HepG2 (cell line): ENCODE measurements around the gene SAMD4A. TPM values are rescaled to one million over a fixed set of nuclear protein-coding genes. Genes with fewer than 3 reads are reported as not detected.

ENCODE experiments used
- ATAC-seq: fragments of 200-7000 bp; cut with Tn5 transposase; 3 replicates; pipeline ENCODE4 v1.9.1; 2020; ENCODE audit warnings: mild to moderate bottlenecking, moderate library complexity
- BruUV-seq: library from RNA; stranded (reverse); fragments of 400-500 nt; replicated peaks from 2 replicates; lab custom pipeline; 2021; lab: Mats Ljungman, UMichigan
- CTCF ChIA-PET: fragments of 300-600 bp; formaldehyde crosslinking; extraction: SDS; loops from one replicate; lab custom pipeline; 2021; ENCODE audit warnings: low total read pairs, inconsistent platforms, low intra/inter-chr PET ratio; lab: Yijun Ruan, JAX
- POLR2A ChIA-PET: fragments of 350-600 bp; sonication (Branson Sonifier 250); formaldehyde crosslinking; loops from one replicate; lab custom pipeline; 2020; ENCODE audit warnings: antibody characterized with exemption, inconsistent platforms; lab: Yijun Ruan, JAX
- DNase-seq: peaks from one replicate; pipeline ENCODE4 v3.0.0-alpha.2; 2015; ENCODE audit warnings: low spot score
- FAIRE-seq: peaks from 3 replicates; lab custom pipeline; 2011; peaks lifted over from hg19 to GRCh38; lab: Jason Lieb, UNC
- H2AFZ ChIP-seq: one replicate; pipeline ENCODE4 v1.6.1; 2011; ENCODE audit warnings: low read length, inconsistent platforms
- H3K27ac ChIP-seq: fragments of 300-600 bp; 3 replicates; pipeline ENCODE4 v1.8.0; 2011; ENCODE audit warnings: mixed run types, mild to moderate bottlenecking, mixed read lengths, low read length, inconsistent platforms; ENCODE audit not compliant: insufficient read depth; ENCODE audit errors: extremely low read length
- H3K27me3 ChIP-seq, 2 experiments: fragments of 200-600 bp in 1 of 2; 2 replicates in 1 of 2; 3 replicates in 1 of 2; pipeline versions ENCODE4 v1.6.0 to v1.8.0; 2011; ENCODE audit warnings: low read length in 2 of 2, mild to moderate bottlenecking in 2 of 2, moderate library complexity in 2 of 2, inconsistent platforms in 1 of 2; ENCODE audit not compliant: insufficient read depth in 2 of 2, control insufficient read depth in 1 of 2
- H3K36me3 ChIP-seq, 2 experiments: fragments of 200-600 bp in 1 of 2; replicated peaks in 1 of 2; 2 replicates in 1 of 2; 3 replicates in 1 of 2; pipeline versions ENCODE4 v1.5.1 to v1.8.0; 2011; ENCODE audit warnings: low read length in 2 of 2, inconsistent platforms in 1 of 2; ENCODE audit not compliant: insufficient read depth in 2 of 2, control insufficient read depth in 1 of 2
- H3K4me1 ChIP-seq: 2 replicates; pipeline ENCODE4 v1.5.1; 2012; ENCODE audit warnings: low read length, inconsistent platforms; ENCODE audit not compliant: insufficient read depth
- H3K4me2 ChIP-seq: 2 replicates; pipeline ENCODE4 v1.6.0; 2011; ENCODE audit warnings: low read depth, low read length, inconsistent platforms
- H3K4me3 ChIP-seq, 3 experiments: fragments of 200-600 bp in 1 of 3; sonication (generic), shearing (Covaris generic) in 1 of 3; replicated peaks in 1 of 3; 2 replicates each; pipeline ENCODE4 v1.5.1; 2011 to 2016; ENCODE audit warnings: low read length in 3 of 3, inconsistent platforms in 2 of 3, low read depth in 2 of 3, mild to moderate bottlenecking in 2 of 3, control low read depth in 1 of 3, mixed read lengths in 1 of 3; ENCODE audit not compliant: insufficient read depth in 1 of 3
- H3K79me2 ChIP-seq: one replicate; pipeline ENCODE4 v1.6.1; 2011; ENCODE audit warnings: low read length, inconsistent platforms; ENCODE audit not compliant: insufficient read depth
- H3K9ac ChIP-seq: 2 replicates; pipeline ENCODE4 v1.6.0; 2011; ENCODE audit warnings: mild to moderate bottlenecking, low read depth, low read length, inconsistent platforms; ENCODE audit not compliant: insufficient read depth
- H3K9me3 ChIP-seq: 2 replicates; pipeline ENCODE4 v1.5.1; 2012; ENCODE audit warnings: mild to moderate bottlenecking, low read length
- H4K20me1 ChIP-seq: 2 replicates; pipeline ENCODE4 v1.6.0; 2011; ENCODE audit warnings: inconsistent platforms, mild to moderate bottlenecking, low read length, moderate library complexity; ENCODE audit not compliant: insufficient read depth
- CBX5 ChIP-seq: sonication (generic); formaldehyde crosslinking; IDR thresholded peaks from 2 replicates; pipeline ENCODE4 v1.4.0; 2020; ENCODE audit warnings: missing genetic modification reagents, borderline replicate concordance
- CEBPG ChIP-seq: IDR thresholded peaks from 2 replicates; pipeline ENCODE4 v1.6.1; 2016
- ERF ChIP-seq: IDR thresholded peaks from 2 replicates; pipeline ENCODE4 v1.6.1; 2018; ENCODE audit warnings: missing biosample characterization, missing genetic modification reagents
- GABPB1 ChIP-seq: IDR thresholded peaks from 2 replicates; pipeline ENCODE4 v1.6.1; 2016; ENCODE audit warnings: mild to moderate bottlenecking, missing genetic modification reagents, moderate library complexity, missing compliant biosample characterization
- NFKB2 ChIP-seq: sonication (generic); formaldehyde crosslinking; IDR thresholded peaks from 2 replicates; pipeline ENCODE4 v1.4.0; 2020; ENCODE audit warnings: missing genetic modification reagents, borderline replicate concordance
- NFKBIZ ChIP-seq: IDR thresholded peaks from 2 replicates; pipeline ENCODE4 v1.6.1; 2018; ENCODE audit warnings: missing genetic modification reagents, missing compliant biosample characterization
- RBFOX2 ChIP-seq: fragments of 200-400 bp; formaldehyde crosslinking; IDR thresholded peaks from 2 replicates; pipeline ENCODE4 v1.6.1; 2017; ENCODE audit warnings: low read depth, mild to moderate bottlenecking, low read length
- SIN3B ChIP-seq: fragments of 150-350 bp; IDR thresholded peaks from 2 replicates; pipeline ENCODE4 v1.6.1; 2014; ENCODE audit warnings: low read length
- SMAD3 ChIP-seq: sonication (generic); formaldehyde crosslinking; IDR thresholded peaks from 2 replicates; pipeline ENCODE4 v1.4.0; 2020; ENCODE audit warnings: missing genetic modification reagents
- ZBED4 ChIP-seq: sonication (generic); formaldehyde crosslinking; IDR thresholded peaks from 2 replicates; pipeline ENCODE4 v1.4.0; 2020; ENCODE audit warnings: missing genetic modification reagents, borderline replicate concordance
- ZBTB38 ChIP-seq: sonication (generic); formaldehyde crosslinking; IDR thresholded peaks from 2 replicates; pipeline ENCODE4 v1.5.1; 2020; ENCODE audit warnings: mild to moderate bottlenecking, missing genetic modification reagents
- ZNF691 ChIP-seq: sonication (generic); formaldehyde crosslinking; IDR thresholded peaks from 2 replicates; pipeline ENCODE4 v1.4.0; 2020; ENCODE audit warnings: missing genetic modification reagents, low read depth, mild to moderate bottlenecking, borderline replicate concordance
- WGBS: methylation state at CpG from one replicate; pipeline ENCODE4 v1.1.6; 2017; ENCODE audit warnings: low lambda C conversion rate; 5-methylcytosine and 5-hydroxymethylcytosine counted together
- in situ Hi-C: cut with HindIII; loops from 2 replicates; pipeline ENCODE4 v1.10.0; 2017; ENCODE audit warnings: low pct_unique_long_range_greater_than_20kb; ENCODE audit not compliant: extremely low pct_ligation_motif_present
- intact Hi-C: fragments of 100-400 bp; cut with micrococcal nuclease; formaldehyde crosslinking; loops from one replicate; pipeline ENCODE4 v1.10.0; 2022; ENCODE audit not compliant: unreplicated experiment
- polyA plus RNA-seq, 8 experiments: library from polyadenylated mRNA; depleted of rRNA in 3 of 8; stranded (reverse) in 7 of 8; unstranded in 1 of 8; fragments of >200 nt; fragmentation: Illumina TruSeq in 4 of 8; extraction: Trizol in 4 of 8; gene quantifications; 2 replicates each; pipeline versions ENCODE4 v1.2.1 to v1.2.3, GENCODE V29; 2011 to 2016; ENCODE audit warnings: low read depth in 4 of 8, missing spikeins in 1 of 8, mixed read lengths in 1 of 8; ENCODE audit not compliant: insufficient read depth in 1 of 8
- total RNA-seq, 5 experiments: library from RNA; depleted of rRNA; stranded (reverse); fragments of >200 nt; fragmentation: Illumina TruSeq; extraction: Trizol; gene quantifications; 2 replicates each; pipeline ENCODE4 v1.2.3, GENCODE V29; 2016; ENCODE audit warnings: low read depth in 1 of 5
- TF ChIP-seq, protein P1 (sequence below): sonication (generic); formaldehyde crosslinking; IDR thresholded peaks from 2 replicates; pipeline ENCODE4 v1.4.0; 2020; ENCODE audit warnings: mild to moderate bottlenecking, missing genetic modification reagents

Gene SAMD4A
- total and polyA plus RNA-seq, 2 of the 13 experiments (the other 11 are each of a cell fraction or from before 2014, with no cell fraction given), result 11.8 to 13.0 TPM

GRCh38 chr14:54685286-54685845 is 118.4 kb downstream of the SAMD4A start:
- Histone ChIP-seq H3K4me3 (no peak overlapping the region), H3K4me2 (no peak overlapping the region), H3K36me3 (peaks cover 3 to 18% of the 10 kb centered on the region in 2 experiments; a peak in 4 of 5 replicates), H3K4me1 (no peaks in the 10 kb centered on the region), H3K9ac (no peak overlapping the region), H3K79me2 (peaks cover 15% of the 10 kb centered on the region), H4K20me1 (no peaks in the 10 kb centered on the region), H2AFZ (no peak overlapping the region), H3K27ac (no peak overlapping the region), H3K27me3 (no peaks in the 10 kb centered on the region), H3K9me3 (no peaks in the 10 kb centered on the region)
- CTCF ChIA-PET, result no interaction called here
- POLR2A ChIA-PET, result no interaction called here
- WGBS, result 98% methylated on average over 4 of the region's 4 CpGs
- ATAC-seq (no peak), DNase-seq (no peak), FAIRE-seq (no peak)
- BruUV-seq, result no TSS peak
- in situ Hi-C loops (no loop called here), intact Hi-C loops (no loop called here)
- TF ChIP-seq, protein P1, sequence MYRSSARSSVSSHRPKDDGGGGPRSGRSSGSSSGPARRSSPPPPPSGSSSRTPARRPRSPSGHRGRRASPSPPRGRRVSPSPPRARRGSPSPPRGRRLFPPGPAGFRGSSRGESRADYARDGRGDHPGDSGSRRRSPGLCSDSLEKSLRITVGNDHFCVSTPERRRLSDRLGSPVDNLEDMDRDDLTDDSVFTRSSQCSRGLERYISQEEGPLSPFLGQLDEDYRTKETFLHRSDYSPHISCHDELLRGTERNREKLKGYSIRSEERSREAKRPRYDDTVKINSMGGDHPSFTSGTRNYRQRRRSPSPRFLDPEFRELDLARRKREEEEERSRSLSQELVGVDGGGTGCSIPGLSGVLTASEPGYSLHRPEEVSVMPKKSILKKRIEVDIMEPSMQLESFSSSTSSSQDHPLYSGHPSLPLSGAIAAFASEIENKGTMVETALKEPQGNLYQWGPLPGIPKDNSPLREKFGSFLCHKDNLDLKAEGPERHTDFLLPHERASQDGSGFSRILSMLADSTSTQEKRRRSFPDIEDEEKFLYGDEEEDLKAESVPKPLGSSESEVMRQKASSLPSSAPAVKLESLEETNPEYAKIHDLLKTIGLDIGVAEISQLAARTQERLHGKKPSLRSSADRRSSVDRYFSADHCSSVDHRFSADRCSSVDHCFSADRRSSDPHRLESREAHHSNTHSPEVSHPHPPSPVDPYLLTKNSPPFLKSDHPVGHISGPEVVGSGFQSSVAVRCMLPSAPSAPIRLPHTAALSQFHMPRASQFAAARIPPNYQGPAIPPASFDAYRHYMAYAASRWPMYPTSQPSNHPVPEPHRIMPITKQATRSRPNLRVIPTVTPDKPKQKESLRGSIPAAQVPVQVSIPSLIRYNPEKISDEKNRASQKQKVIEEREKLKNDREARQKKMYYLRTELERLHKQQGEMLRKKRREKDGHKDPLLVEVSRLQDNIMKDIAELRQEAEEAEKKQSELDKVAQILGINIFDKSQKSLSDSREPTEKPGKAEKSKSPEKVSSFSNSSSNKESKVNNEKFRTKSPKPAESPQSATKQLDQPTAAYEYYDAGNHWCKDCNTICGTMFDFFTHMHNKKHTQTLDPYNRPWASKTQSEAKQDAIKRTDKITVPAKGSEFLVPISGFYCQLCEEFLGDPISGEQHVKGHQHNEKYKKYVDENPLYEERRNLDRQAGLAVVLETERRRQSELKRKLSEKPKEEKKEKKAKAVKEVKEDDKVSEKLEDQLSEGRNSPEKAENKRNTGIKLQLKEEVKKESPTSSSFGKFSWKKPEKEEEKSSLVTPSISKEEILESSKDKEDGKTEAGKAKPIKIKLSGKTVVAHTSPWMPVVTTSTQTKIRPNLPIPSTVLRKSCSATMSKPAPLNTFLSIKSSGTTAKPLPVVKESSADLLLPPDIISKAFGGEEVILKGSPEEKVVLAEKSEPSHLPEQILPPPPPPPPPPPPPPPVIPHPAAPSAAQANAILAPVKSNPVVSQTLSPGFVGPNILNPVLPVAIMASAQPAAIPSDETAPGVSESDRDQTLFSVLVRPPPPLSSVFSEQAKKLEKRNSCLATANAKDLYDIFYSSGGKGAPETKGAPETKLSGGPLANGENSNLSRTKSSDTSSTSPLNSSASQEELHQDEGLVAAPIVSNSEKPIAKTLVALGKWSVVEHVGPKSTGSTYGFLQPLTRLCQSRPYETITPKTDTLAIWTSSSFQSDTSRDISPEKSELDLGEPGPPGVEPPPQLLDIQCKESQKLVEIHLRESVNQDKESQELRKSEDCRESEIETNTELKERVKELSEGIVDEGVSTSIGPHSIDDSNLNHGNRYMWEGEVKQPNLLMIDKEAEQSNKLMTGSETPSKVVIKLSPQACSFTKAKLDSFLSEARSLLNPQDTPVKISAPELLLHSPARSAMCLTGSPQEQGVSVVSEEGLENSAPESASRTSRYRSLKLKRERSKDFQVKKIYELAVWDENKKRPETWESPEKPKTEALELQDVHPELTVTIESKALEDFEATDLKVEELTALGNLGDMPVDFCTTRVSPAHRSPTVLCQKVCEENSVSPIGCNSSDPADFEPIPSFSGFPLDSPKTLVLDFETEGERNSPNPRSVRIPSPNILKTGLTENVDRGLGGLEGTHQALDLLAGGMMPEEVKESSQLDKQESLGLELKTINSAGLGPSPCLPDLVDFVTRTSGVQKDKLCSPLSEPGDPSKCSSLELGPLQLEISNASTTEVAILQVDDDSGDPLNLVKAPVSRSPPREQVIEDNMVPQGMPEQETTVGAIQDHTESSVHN, result no peak
- TF ChIP-seq ZBED4 (CRISPR knock-in tag), result no peak
- TF ChIP-seq NFKB2 (CRISPR knock-in tag), result no peak
- no peak for TF ChIP-seq CBX5 (CRISPR knock-in tag)
- no peak for TF ChIP-seq ERF
- TF ChIP-seq RBFOX2, result no peak
- TF ChIP-seq ZNF691 (CRISPR knock-in tag), result no peak
- TF ChIP-seq SIN3B, result no peak
- TF ChIP-seq GABPB1, result no peak
- TF ChIP-seq ZBTB38 (CRISPR knock-in tag), result no peak
- no peak for TF ChIP-seq CEBPG (CRISPR knock-in tag)
- TF ChIP-seq SMAD3 (CRISPR knock-in tag), result no peak
- no peak for TF ChIP-seq NFKBIZ (CRISPR knock-in tag)
